ENCODE measurements around the gene BRD7.

BRD7 gene

GRCh38 chr16:50322333-50322732, 46.5 kb downstream of the BRD7 start:
- Histone ChIP-seq H3K27me3 (ENCODE audit: control insufficient read depth in 3 of 3, insufficient read depth in 3 of 3, low read depth in 1 of 3, low read length in 3 of 3) (no peaks in the 10 kb centered on the region), H3K79me1 (ENCODE audit: low read depth, low read length) (no peaks in the 10 kb centered on the region), H3K4me1 (ENCODE audit: control insufficient read depth in 2 of 2, insufficient read depth in 1 of 2, low read depth in 1 of 2, low read length in 2 of 2) (no peaks in the 10 kb centered on the region), H3K9me3 (replicated peaks in 1 of 2; ENCODE audit: control insufficient read depth in 2 of 2, insufficient read depth in 1 of 2, low read depth in 1 of 2, low read length in 2 of 2) (no peaks in the 10 kb centered on the region), H2AK5ac (ENCODE audit: low read depth, low read length) (no peak overlapping the region), H3K4me3 (ENCODE audit: low read length in 2 of 2) (no peak overlapping the region), H3K14ac (ENCODE audit: low read length) (no peak overlapping the region), H3K9ac (ENCODE audit: low read depth, low read length, poor library complexity) (no peak overlapping the region), H4K91ac (ENCODE audit: low read depth, low read length, poor library complexity) (no peak overlapping the region), H3K23ac (ENCODE audit: low read depth, low read length, poor library complexity) (no peak overlapping the region), H3K27ac (replicated peaks; ENCODE audit: low read length) (no peak overlapping the region), H2AFZ (ENCODE audit: low read length) (no peak overlapping the region), H3K4ac (ENCODE audit: low read length) (no peak overlapping the region), H4K8ac (ENCODE audit: low read depth, low read length) (no peak overlapping the region), H3K18ac (ENCODE audit: low read length) (no peak overlapping the region), H3K36me3 (replicated peaks in 1 of 2; ENCODE audit: control insufficient read depth in 2 of 2, insufficient read depth in 2 of 2, low read length in 2 of 2) (peaks cover 38 to 99% of the 10 kb centered on the region in 2 donors), H2BK120ac (ENCODE audit: low read depth, low read length) (no peak overlapping the region), H2BK15ac (ENCODE audit: low read length) (no peak overlapping the region), H3K4me2 (ENCODE audit: insufficient read depth, low read length, poor library complexity, severe bottlenecking) (no peak overlapping the region), H2BK5ac (ENCODE audit: low read length) (no peak overlapping the region), H2BK12ac (ENCODE audit: low read length) (no peak overlapping the region)
- WGBS, 2 donors (ENCODE audit: extremely low coverage in 2 of 2, insufficient read length in 2 of 2, insufficient replicate concordance in 1 of 2), result no CpG with 5 or more reads among the region's 1 CpG
- no peak for DNase-seq (ENCODE audit: low spot score)

DNA sequence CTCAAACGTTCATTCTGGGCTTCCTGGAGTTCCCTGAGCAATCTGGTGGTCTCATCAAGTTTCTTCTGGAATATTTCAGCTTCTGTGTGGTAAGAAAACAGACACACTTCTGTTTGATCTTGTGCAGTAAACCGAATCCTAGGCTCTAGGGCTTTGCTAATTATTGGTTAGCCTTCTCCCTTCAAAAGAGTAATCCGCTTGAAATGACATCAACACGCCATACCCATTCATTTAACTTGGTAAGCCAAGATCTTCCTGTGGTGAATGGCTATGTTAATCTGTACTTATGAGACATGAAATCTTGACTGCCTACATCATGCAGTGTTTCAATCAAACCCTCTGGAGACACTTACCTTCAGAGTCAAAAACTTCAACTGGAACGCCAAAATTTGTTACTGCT, 48.5 kb downstream of the BRD7 start:
- no peak overlapping the region for H3K4me3 ChIP-seq (ENCODE audit: low read length in 2 of 2)

DNA sequence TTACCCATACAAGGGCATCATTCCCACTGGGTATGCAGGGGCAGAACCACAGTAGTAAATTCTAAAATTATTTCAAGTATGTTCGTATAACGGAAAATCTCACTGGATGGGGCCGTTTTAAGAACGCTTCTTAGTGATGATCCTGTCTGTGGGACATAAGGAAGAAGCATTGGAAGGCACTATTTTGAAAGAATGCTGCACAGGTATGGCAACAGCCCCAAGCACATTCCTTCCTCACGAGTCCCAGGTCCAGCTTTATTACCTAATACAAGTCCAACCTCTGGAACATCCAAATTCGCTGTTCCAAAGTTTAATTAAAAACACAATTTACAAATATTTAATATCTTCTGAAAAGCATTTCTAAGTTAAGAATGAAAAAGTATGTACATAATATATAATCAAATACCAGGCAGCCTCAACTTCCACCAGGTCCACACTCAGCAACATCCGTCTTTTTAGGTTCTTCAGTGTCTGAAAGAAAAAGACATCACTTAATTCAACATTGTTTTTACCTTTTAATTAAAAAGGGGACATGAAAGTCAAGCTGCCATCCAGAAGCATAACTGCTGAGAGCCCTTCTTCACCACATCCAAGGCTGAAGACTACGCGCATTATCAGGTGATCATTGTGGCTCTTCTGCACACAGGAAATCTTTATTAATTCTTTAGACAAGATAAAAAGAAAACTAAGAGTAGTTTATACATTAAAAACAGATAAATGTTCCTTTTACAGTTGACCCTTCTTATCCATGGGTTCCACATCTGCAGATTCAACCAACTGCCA, 49.8 kb downstream of the BRD7 start:
- H2BK15ac ChIP-seq (ENCODE audit: low read length), result no peak overlapping the region
- H3K27ac ChIP-seq (replicated peaks; ENCODE audit: low read length), result no peak overlapping the region
- H3K4me2 ChIP-seq (ENCODE audit: insufficient read depth, low read length, poor library complexity, severe bottlenecking), result no peak overlapping the region
- H2AK5ac ChIP-seq (ENCODE audit: low read depth, low read length), result no peak overlapping the region
- no peaks in the 10 kb centered on the region for H3K79me1 ChIP-seq (ENCODE audit: low read depth, low read length)
- H3K4me1 ChIP-seq (ENCODE audit: control insufficient read depth in 2 of 2, insufficient read depth in 1 of 2, low read depth in 1 of 2, low read length in 2 of 2), result peaks cover 0 to 1% of the 10 kb centered on the region in 2 donors
- no peak overlapping the region for H3K4me3 ChIP-seq (ENCODE audit: low read length in 2 of 2)
- no peak overlapping the region for H3K18ac ChIP-seq (ENCODE audit: low read length)
- H3K27me3 ChIP-seq (ENCODE audit: control insufficient read depth in 3 of 3, insufficient read depth in 3 of 3, low read depth in 1 of 3, low read length in 3 of 3), result no peaks in the 10 kb centered on the region
- H3K4ac ChIP-seq (ENCODE audit: low read length), result no peak overlapping the region
- no CpG with 5 or more reads among the region's 9 CpGs for WGBS, 2 donors (ENCODE audit: extremely low coverage in 2 of 2, insufficient read length in 2 of 2, insufficient replicate concordance in 1 of 2)
- no peak overlapping the region for H2AFZ ChIP-seq (ENCODE audit: low read length)
- no peak overlapping the region for H4K8ac ChIP-seq (ENCODE audit: low read depth, low read length)
- H2BK120ac ChIP-seq (ENCODE audit: low read depth, low read length), result no peak overlapping the region
- H3K36me3 ChIP-seq (replicated peaks in 1 of 2; ENCODE audit: control insufficient read depth in 2 of 2, insufficient read depth in 2 of 2, low read length in 2 of 2), result peaks cover 44 to 99% of the 10 kb centered on the region in 2 donors
- no peak overlapping the region for H2BK12ac ChIP-seq (ENCODE audit: low read length)
- H3K23ac ChIP-seq (ENCODE audit: low read depth, low read length, poor library complexity), result no peak overlapping the region
- no peak overlapping the region for H2BK5ac ChIP-seq (ENCODE audit: low read length)
- H4K91ac ChIP-seq (ENCODE audit: low read depth, low read length, poor library complexity), result no peak overlapping the region
- no peak overlapping the region for H3K14ac ChIP-seq (ENCODE audit: low read length)
- no peaks in the 10 kb centered on the region for H3K9me3 ChIP-seq (replicated peaks in 1 of 2; ENCODE audit: control insufficient read depth in 2 of 2, insufficient read depth in 1 of 2, low read depth in 1 of 2, low read length in 2 of 2)
- DNase-seq (ENCODE audit: low spot score), result no peak
- no peak overlapping the region for H3K9ac ChIP-seq (ENCODE audit: low read depth, low read length, poor library complexity)

More for the DNA sequence above, 48.5 kb downstream of the BRD7 start:
- no peaks in the 10 kb centered on the region for H3K4me1 ChIP-seq (ENCODE audit: control insufficient read depth in 2 of 2, insufficient read depth in 1 of 2, low read depth in 1 of 2, low read length in 2 of 2)
- no peak overlapping the region for H3K4me2 ChIP-seq (ENCODE audit: insufficient read depth, low read length, poor library complexity, severe bottlenecking)
- no peak overlapping the region for H3K18ac ChIP-seq (ENCODE audit: low read length)
- no peak overlapping the region for H4K8ac ChIP-seq (ENCODE audit: low read depth, low read length)
- no peak overlapping the region for H3K9ac ChIP-seq (ENCODE audit: low read depth, low read length, poor library complexity)
- H3K14ac ChIP-seq (ENCODE audit: low read length), result no peak overlapping the region
- H3K9me3 ChIP-seq (replicated peaks in 1 of 2; ENCODE audit: control insufficient read depth in 2 of 2, insufficient read depth in 1 of 2, low read depth in 1 of 2, low read length in 2 of 2), result no peaks in the 10 kb centered on the region
- H2BK15ac ChIP-seq (ENCODE audit: low read length), result no peak overlapping the region
- H4K91ac ChIP-seq (ENCODE audit: low read depth, low read length, poor library complexity), result no peak overlapping the region
- H2AFZ ChIP-seq (ENCODE audit: low read length), result no peak overlapping the region
- no peak overlapping the region for H2BK5ac ChIP-seq (ENCODE audit: low read length)
- no peak overlapping the region for H2AK5ac ChIP-seq (ENCODE audit: low read depth, low read length)
- no peak for DNase-seq (ENCODE audit: low spot score)
- no peaks in the 10 kb centered on the region for H3K79me1 ChIP-seq (ENCODE audit: low read depth, low read length)
- H3K23ac ChIP-seq (ENCODE audit: low read depth, low read length, poor library complexity), result no peak overlapping the region
- no peak overlapping the region for H3K27ac ChIP-seq (replicated peaks; ENCODE audit: low read length)
- no peak overlapping the region for H2BK120ac ChIP-seq (ENCODE audit: low read depth, low read length)
- no CpG with 5 or more reads among the region's 5 CpGs for WGBS, 2 donors (ENCODE audit: extremely low coverage in 2 of 2, insufficient read length in 2 of 2, insufficient replicate concordance in 1 of 2)
- no peak overlapping the region for H2BK12ac ChIP-seq (ENCODE audit: low read length)
- H3K4ac ChIP-seq (ENCODE audit: low read length), result no peak overlapping the region
- H3K36me3 ChIP-seq (replicated peaks in 1 of 2; ENCODE audit: control insufficient read depth in 2 of 2, insufficient read depth in 2 of 2, low read length in 2 of 2), result peaks cover 46 to 99% of the 10 kb centered on the region in 2 donors
- no peaks in the 10 kb centered on the region for H3K27me3 ChIP-seq (ENCODE audit: control insufficient read depth in 3 of 3, insufficient read depth in 3 of 3, low read depth in 1 of 3, low read length in 3 of 3)

GRCh38 chr16:50316848-50317630, 51.7 kb downstream of the BRD7 start:
- H3K4me2 ChIP-seq (ENCODE audit: insufficient read depth, low read length, poor library complexity, severe bottlenecking), result no peak overlapping the region
- no peak overlapping the region for H3K27ac ChIP-seq (replicated peaks; ENCODE audit: low read length)
- H2BK120ac ChIP-seq (ENCODE audit: low read depth, low read length), result no peak overlapping the region
- peaks cover 42 to 98% of the 10 kb centered on the region in 2 donors for H3K36me3 ChIP-seq (replicated peaks in 1 of 2; ENCODE audit: control insufficient read depth in 2 of 2, insufficient read depth in 2 of 2, low read length in 2 of 2)
- no peaks in the 10 kb centered on the region for H3K9me3 ChIP-seq (replicated peaks in 1 of 2; ENCODE audit: control insufficient read depth in 2 of 2, insufficient read depth in 1 of 2, low read depth in 1 of 2, low read length in 2 of 2)
- no peak overlapping the region for H3K14ac ChIP-seq (ENCODE audit: low read length)
- no peak overlapping the region for H3K23ac ChIP-seq (ENCODE audit: low read depth, low read length, poor library complexity)
- DNase-seq (ENCODE audit: low spot score), result no peak
- H2BK15ac ChIP-seq (ENCODE audit: low read length), result no peak overlapping the region
- no peak overlapping the region for H3K9ac ChIP-seq (ENCODE audit: low read depth, low read length, poor library complexity)
- no peak overlapping the region for H4K91ac ChIP-seq (ENCODE audit: low read depth, low read length, poor library complexity)
- H2AK5ac ChIP-seq (ENCODE audit: low read depth, low read length), result no peak overlapping the region
- WGBS, 2 donors (ENCODE audit: extremely low coverage in 2 of 2, insufficient read length in 2 of 2, insufficient replicate concordance in 1 of 2), result no CpG with 5 or more reads among the region's 10 CpGs
- no peak overlapping the region for H2AFZ ChIP-seq (ENCODE audit: low read length)
- no peak overlapping the region for H4K8ac ChIP-seq (ENCODE audit: low read depth, low read length)
- H2BK5ac ChIP-seq (ENCODE audit: low read length), result no peak overlapping the region
- H3K18ac ChIP-seq (ENCODE audit: low read length), result no peak overlapping the region
- H3K79me1 ChIP-seq (ENCODE audit: low read depth, low read length), result no peaks in the 10 kb centered on the region
- H3K4ac ChIP-seq (ENCODE audit: low read length), result no peak overlapping the region
- H2BK12ac ChIP-seq (ENCODE audit: low read length), result no peak overlapping the region
- H3K27me3 ChIP-seq (ENCODE audit: control insufficient read depth in 3 of 3, insufficient read depth in 3 of 3, low read depth in 1 of 3, low read length in 3 of 3), result no peaks in the 10 kb centered on the region
- peaks cover 0 to 4% of the 10 kb centered on the region in 2 donors for H3K4me1 ChIP-seq (ENCODE audit: control insufficient read depth in 2 of 2, insufficient read depth in 1 of 2, low read depth in 1 of 2, low read length in 2 of 2)
- no peak overlapping the region for H3K4me3 ChIP-seq (ENCODE audit: low read length in 2 of 2)
